Activated naive CD8-positive, alpha-beta T cell treated with anti-CD3 and anti-CD28 coated beads, Interleukin-2, amount 10 ng/mL, durations not matched to agents 7 days and 5 days (primary cell): ENCODE measurements around the gene FLYWCH2. TPM values are rescaled to one million over a fixed set of nuclear protein-coding genes. Genes with fewer than 3 reads are reported as not detected.
A peak's percentile ranks its signal among the peaks of the same experiment; 100 is the strongest.

Experiments
- ATAC-seq: fragments of 150-1000 bp; cut with Tn5 transposase; one replicate; pipeline ENCODE4 v1.10.0; 2021; ENCODE audit warnings: low read depth, moderate library complexity
- POLR2A ChIA-PET: fragments of 350-600 bp; sonication (Branson Sonifier 250); formaldehyde crosslinking; loops from one replicate; lab custom pipeline; 2021; ENCODE audit warnings: antibody characterized with exemption; lab: Charles Lee
- DNase-seq: peaks from one replicate; pipeline ENCODE4 v3.0.0; 2021
- H3K27ac Mint-ChIP-seq: one replicate; pipeline ENCODE4 v1.8.0; 2022; ENCODE audit warnings: mild to moderate bottlenecking, mixed read lengths
- H3K27me3 Mint-ChIP-seq: one replicate; pipeline ENCODE4 v1.8.0; 2022; ENCODE audit warnings: mild to moderate bottlenecking, moderate library complexity, mixed read lengths
- H3K36me3 Mint-ChIP-seq: one replicate; pipeline ENCODE4 v1.8.0; 2021; ENCODE audit warnings: mild to moderate bottlenecking, mixed read lengths
- H3K4me1 Mint-ChIP-seq: one replicate; pipeline ENCODE4 v1.8.0; 2021; ENCODE audit warnings: mixed read lengths
- H3K4me3 Mint-ChIP-seq: one replicate; pipeline ENCODE4 v1.8.0; 2022; ENCODE audit warnings: mild to moderate bottlenecking, moderate library complexity, mixed read lengths
- H3K9me3 Mint-ChIP-seq: one replicate; pipeline ENCODE4 v1.8.0; 2021; ENCODE audit warnings: mixed read lengths
- total RNA-seq, 2 experiments: library from RNA; stranded (reverse); gene quantifications; one replicate each; pipeline ENCODE4 v1.2.3, GENCODE V29; 2021

Gene FLYWCH2
- total RNA-seq, 2 experiments from 2014 or later: 21.0 to 21.2 TPM

DNA sequence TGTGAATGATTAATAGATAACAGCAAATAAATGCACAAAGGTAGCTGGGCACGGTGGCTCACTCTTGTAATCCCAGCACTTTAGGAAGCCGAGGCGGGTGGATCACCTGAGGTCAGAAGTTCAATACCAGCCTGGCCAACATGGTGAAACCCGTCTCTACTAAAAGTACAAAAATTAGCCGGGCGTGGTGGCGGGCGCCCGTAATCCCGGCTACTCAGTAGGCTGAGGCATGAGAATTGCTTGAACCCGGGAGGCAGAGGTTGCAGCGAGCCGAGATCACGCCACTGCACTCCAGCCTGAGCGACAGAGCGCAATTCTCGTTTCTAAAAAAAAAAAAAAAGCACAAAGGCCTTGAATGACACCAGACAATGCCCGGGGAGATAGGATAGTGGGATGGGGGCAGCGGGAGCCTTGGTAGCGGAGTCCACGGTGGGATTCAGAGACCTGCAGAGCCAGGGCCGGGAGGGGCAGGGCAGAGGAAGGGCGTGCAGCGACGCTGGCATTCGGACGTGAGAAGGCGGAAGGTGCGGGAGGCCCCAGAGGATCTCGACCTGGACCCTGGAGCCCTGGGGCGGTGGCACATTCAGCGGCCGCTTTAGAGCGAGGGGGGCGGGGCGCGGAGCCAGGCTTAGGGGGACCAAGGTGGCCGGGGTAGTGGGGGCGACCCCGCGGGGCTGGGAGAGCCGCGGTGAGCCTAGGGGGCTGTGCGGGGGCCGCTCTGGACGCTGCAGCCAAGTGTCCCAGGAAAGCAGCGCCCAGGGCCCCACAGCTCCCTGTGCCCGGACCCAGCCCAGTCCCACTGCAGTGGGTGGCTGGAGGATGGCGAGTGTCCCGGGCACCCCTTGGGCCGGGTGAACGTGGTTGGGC is 999 bp upstream of the FLYWCH2 start:
- Mint-ChIP-seq H3K27ac (peak overlapping the region; percentile 95), H3K27me3 (peaks cover 6% of the 10 kb centered on the region), H3K36me3 (no peaks in the 10 kb centered on the region), H3K4me3 (peak overlapping the region; percentile 86), H3K9me3 (peaks cover 2% of the 10 kb centered on the region), H3K4me1 (peaks cover 14% of the 10 kb centered on the region)
- ATAC-seq (peak; percentile 13), DNase-seq (no peak)
- POLR2A ChIA-PET: interaction anchor here (0.7 to 2.6 kb wide), 16 partner anchors 12 to 253 kb away, joined by 3 to 31 read pairs (median 4); partner anchors contain the start of genes ELOB, FLYWCH1, KCTD5 and PAQR4

DNA sequence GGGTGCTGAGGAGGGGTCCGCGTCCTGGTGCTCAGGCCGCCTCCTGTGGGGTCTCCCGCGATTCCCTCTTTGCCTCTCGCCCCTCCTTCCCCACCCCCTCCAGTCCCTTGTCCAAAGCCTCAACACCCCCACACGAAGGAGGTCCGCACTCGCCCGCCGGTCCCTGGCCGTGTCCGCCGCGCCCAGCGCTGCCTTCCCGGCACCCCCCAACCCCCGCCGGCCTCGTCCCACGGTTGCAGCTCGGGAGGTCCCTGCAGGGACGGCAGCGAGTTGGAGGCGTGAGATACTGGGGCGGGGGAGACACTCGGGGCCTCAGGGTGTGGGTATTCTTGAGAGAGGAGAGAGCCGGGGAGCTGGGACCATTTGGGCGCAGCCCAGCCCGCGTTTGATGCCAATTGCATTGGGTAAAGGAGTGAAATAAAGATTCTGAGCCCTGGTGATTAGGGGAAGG is 468 bp downstream of the FLYWCH2 start:
- Mint-ChIP-seq H3K27ac (peak overlapping the region; percentile 79), H3K4me1 (peaks cover 14% of the 10 kb centered on the region), H3K9me3 (peaks cover 2% of the 10 kb centered on the region), H3K4me3 (peak overlapping the region; percentile 86), H3K36me3 (no peaks in the 10 kb centered on the region), H3K27me3 (peaks cover 3% of the 10 kb centered on the region)
- DNase-seq (no peak), ATAC-seq (no peak)
- POLR2A ChIA-PET: interaction anchor here (0.6 to 2.6 kb wide), 13 partner anchors 15 to 210 kb away, joined by 3 to 31 read pairs (median 4); partner anchors contain the start of genes ELOB, FLYWCH1, PKMYT1 and SRRM2

- peak overlapping the region; percentile 86 for H3K4me3 Mint-ChIP-seq
- H3K9me3 Mint-ChIP-seq: peaks cover 2% of the 10 kb centered on the region
- ATAC-seq (no peak), DNase-seq (no peak)
- peaks cover 3% of the 10 kb centered on the region for H3K27me3 Mint-ChIP-seq
- peak overlapping the region; percentile 79 for H3K27ac Mint-ChIP-seq
- H3K4me1 Mint-ChIP-seq: peaks cover 14% of the 10 kb centered on the region
- POLR2A ChIA-PET: interaction anchor here (0.6 to 2.6 kb wide), 4 partner anchors 26 to 211 kb away, joined by 3 to 31 read pairs (median 4); partner anchors contain the start of gene FLYWCH1
- H3K36me3 Mint-ChIP-seq: no peaks in the 10 kb centered on the region
Observed at GRCh38 chr16:2884041-2884451, 1.0 kb downstream of the FLYWCH2 start.

GRCh38 chr16:2894231-2894630 is 11.2 kb downstream of the FLYWCH2 start:
- Mint-ChIP-seq H3K27me3 (no peaks in the 10 kb centered on the region), H3K4me3 (no peak overlapping the region), H3K36me3 (no peaks in the 10 kb centered on the region), H3K4me1 (no peaks in the 10 kb centered on the region), H3K27ac (no peak overlapping the region), H3K9me3 (no peaks in the 10 kb centered on the region)
- no peak for ATAC-seq
- DNase-seq: no peak
- POLR2A ChIA-PET: no interaction called here

DNA sequence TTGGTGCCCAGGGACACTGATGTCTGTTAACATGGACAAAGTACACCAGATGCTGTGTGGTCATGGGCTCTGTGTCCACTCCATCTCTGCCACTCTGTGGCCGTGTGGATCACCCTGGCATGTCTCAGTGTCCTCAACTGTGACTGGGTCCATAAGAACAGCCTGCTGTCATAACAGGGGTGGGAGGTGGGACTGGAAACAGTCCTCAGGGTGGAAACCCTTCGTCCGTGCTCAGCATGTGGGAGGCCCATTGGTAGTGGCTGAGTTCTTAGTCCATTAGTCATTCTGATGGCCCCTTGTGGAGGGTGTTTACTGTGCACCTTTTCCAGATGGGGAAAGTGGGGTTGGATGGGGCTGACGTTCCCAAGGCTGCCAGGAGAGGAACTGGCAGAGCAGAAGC is 12.8 kb downstream of the FLYWCH2 start:
- H3K36me3 Mint-ChIP-seq: no peaks in the 10 kb centered on the region
- H3K4me3 Mint-ChIP-seq: no peak overlapping the region
- no peaks in the 10 kb centered on the region for H3K9me3 Mint-ChIP-seq
- no peak for ATAC-seq
- POLR2A ChIA-PET: no interaction called here
- H3K27me3 Mint-ChIP-seq: no peaks in the 10 kb centered on the region
- H3K4me1 Mint-ChIP-seq: no peaks in the 10 kb centered on the region
- no peak for DNase-seq
- no peak overlapping the region for H3K27ac Mint-ChIP-seq

- Mint-ChIP-seq H3K27me3 (no peaks in the 10 kb centered on the region), H3K9me3 (no peaks in the 10 kb centered on the region), H3K27ac (no peak overlapping the region), H3K4me1 (no peaks in the 10 kb centered on the region), H3K4me3 (no peak overlapping the region), H3K36me3 (no peaks in the 10 kb centered on the region)
- ATAC-seq (no peak), DNase-seq (no peak)
- POLR2A ChIA-PET: no interaction called here
Observed at GRCh38 chr16:2896480-2897010, 13.5 kb downstream of the FLYWCH2 start.

DNA sequence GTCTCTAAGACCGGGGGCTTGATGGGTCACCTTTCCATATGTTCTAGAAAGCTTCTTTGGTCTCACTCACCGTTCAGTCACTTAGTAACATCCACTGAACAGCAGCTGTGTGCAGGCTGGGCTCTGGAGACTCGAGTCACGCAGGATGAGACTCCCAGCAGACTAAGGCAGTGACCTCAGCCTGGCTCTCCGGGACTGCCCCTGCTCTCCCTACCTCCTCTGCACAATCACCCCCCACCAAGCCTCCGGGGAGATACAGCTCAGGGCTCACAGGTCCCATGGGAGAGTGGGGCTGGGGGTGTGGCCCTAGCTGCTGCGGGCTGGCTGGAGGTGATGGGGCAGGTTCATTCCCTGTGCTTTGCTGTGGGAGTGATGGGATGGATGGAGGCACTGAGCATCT is 14.1 kb downstream of the FLYWCH2 start:
- Mint-ChIP-seq H3K4me3 (no peak overlapping the region), H3K27me3 (no peaks in the 10 kb centered on the region), H3K27ac (no peak overlapping the region), H3K4me1 (no peaks in the 10 kb centered on the region), H3K9me3 (no peaks in the 10 kb centered on the region), H3K36me3 (no peaks in the 10 kb centered on the region)
- ATAC-seq (no peak), DNase-seq (no peak)
- POLR2A ChIA-PET: no interaction called here

GRCh38 chr16:2898831-2899563 is 16.0 kb downstream of the FLYWCH2 start:
- POLR2A ChIA-PET: interaction anchor here (0.6 to 1.0 kb wide), 3 partner anchors 14 to 102 kb away, joined by 3 read pairs; partner anchors contain the start of gene FLYWCH2
- DNase-seq: no peak
- Mint-ChIP-seq H3K27ac (no peak overlapping the region), H3K36me3 (no peaks in the 10 kb centered on the region), H3K27me3 (no peaks in the 10 kb centered on the region), H3K4me3 (no peak overlapping the region), H3K9me3 (no peaks in the 10 kb centered on the region), H3K4me1 (peaks cover 4% of the 10 kb centered on the region)
- ATAC-seq: no peak

GRCh38 chr16:2899564-2900072 is 16.6 kb downstream of the FLYWCH2 start:
- Mint-ChIP-seq H3K27me3 (no peaks in the 10 kb centered on the region), H3K27ac (no peak overlapping the region), H3K9me3 (no peaks in the 10 kb centered on the region), H3K4me3 (no peak overlapping the region), H3K36me3 (no peaks in the 10 kb centered on the region), H3K4me1 (peaks cover 6% of the 10 kb centered on the region)
- POLR2A ChIA-PET: interaction anchor here (1.0 kb wide), 2 partner anchors 13 to 17 kb away, joined by 3 read pairs; partner anchors contain the start of gene FLYWCH2
- DNase-seq (no peak), ATAC-seq (no peak)

GRCh38 chr16:2900526-2901075 is 17.6 kb downstream of the FLYWCH2 start:
- POLR2A ChIA-PET: no interaction called here
- Mint-ChIP-seq H3K27me3 (no peaks in the 10 kb centered on the region), H3K4me3 (no peak overlapping the region), H3K4me1 (peaks cover 7% of the 10 kb centered on the region), H3K27ac (no peak overlapping the region), H3K36me3 (no peaks in the 10 kb centered on the region), H3K9me3 (no peaks in the 10 kb centered on the region)
- ATAC-seq (no peak), DNase-seq (no peak)

GRCh38 chr16:2902337-2903130 is 19.5 kb downstream of the FLYWCH2 start:
- POLR2A ChIA-PET: interaction anchor here (0.6 to 1.0 kb wide), 3 partner anchors 10 to 20 kb away, joined by 3 to 8 read pairs (median 5); partner anchors contain the start of gene FLYWCH2
- H3K4me1 Mint-ChIP-seq: peaks cover 21% of the 10 kb centered on the region
- no peaks in the 10 kb centered on the region for H3K27me3 Mint-ChIP-seq
- no peak overlapping the region for H3K27ac Mint-ChIP-seq
- H3K36me3 Mint-ChIP-seq: no peaks in the 10 kb centered on the region
- DNase-seq (no peak), ATAC-seq (no peak)
- H3K4me3 Mint-ChIP-seq: no peak overlapping the region
- H3K9me3 Mint-ChIP-seq: no peaks in the 10 kb centered on the region
